GM12878 (cell line): ENCODE results near the gene CACFD1. TPM values are rescaled to one million over a fixed set of nuclear protein-coding genes. Genes with fewer than 3 reads are reported as not detected.

Experiments used
- ATAC-seq: fragments of 200-7000 bp; cut with Tn5 transposase; 3 replicates; pipeline ENCODE4 v1.9.1; 2020; ENCODE audit warnings: mild to moderate bottlenecking, moderate library complexity
- BruUV-seq: library from RNA; stranded (reverse); fragments of 400-500 nt; replicated peaks from 2 replicates; lab custom pipeline; 2021; lab: Mats Ljungman, UMichigan
- CTCF ChIA-PET: fragments of 300-600 bp; sonication (Branson Sonifier 250); formaldehyde crosslinking; extraction: SDS; loops from one replicate; lab custom pipeline; 2021; ENCODE audit warnings: inconsistent platforms; lab: Yijun Ruan, JAX
- POLR2A ChIA-PET: fragments of 350-600 bp; formaldehyde crosslinking; extraction: SDS; loops from one replicate; lab custom pipeline; 2021; ENCODE audit warnings: inconsistent platforms; lab: Charles Lee
- RAD21 ChIA-PET: fragments of 300-600 bp; sonication (Branson Sonifier 250); formaldehyde crosslinking; loops from one replicate; lab custom pipeline; 2023; ENCODE audit warnings: antibody characterized with exemption; ENCODE audit not compliant: unreplicated experiment; lab: Charles Lee
- SMC1A ChIA-PET: fragments of 300-600 bp; sonication (Branson Sonifier 250); formaldehyde crosslinking; loops from one replicate; lab custom pipeline; 2023; ENCODE audit not compliant: unreplicated experiment, uncharacterized antibody; lab: Charles Lee
- DNase-seq: peaks from one replicate; pipeline ENCODE4 v3.0.0-alpha.2; 2011; ENCODE audit warnings: low read depth, low spot score
- FAIRE-seq: peaks from 3 replicates; lab custom pipeline; 2011; peaks lifted over from hg19 to GRCh38; lab: Jason Lieb, UNC
- H2AFZ ChIP-seq: 2 replicates; pipeline ENCODE4 v1.6.0; 2011; ENCODE audit warnings: low read depth, low read length, control low read depth; ENCODE audit not compliant: control insufficient read depth
- H3K27ac ChIP-seq: 2 replicates; pipeline ENCODE4 v1.5.1; 2011; ENCODE audit warnings: control low read depth; ENCODE audit not compliant: control insufficient read depth, insufficient read depth
- H3K27me3 ChIP-seq, 2 experiments: replicated peaks in 1 of 2; 2 replicates each; pipeline versions ENCODE4 v1.6.0 to v1.6.1; 2011; ENCODE audit warnings: low read length in 1 of 2; ENCODE audit not compliant: control insufficient read depth in 2 of 2, insufficient read depth in 2 of 2
- H3K36me3 ChIP-seq, 2 experiments: 2 replicates each; pipeline ENCODE4 v1.5.1; 2011; ENCODE audit warnings: low read length in 1 of 2; ENCODE audit not compliant: control insufficient read depth in 2 of 2, insufficient read depth in 2 of 2
- H3K4me1 ChIP-seq: 2 replicates; pipeline ENCODE4 v1.6.1; 2011; ENCODE audit warnings: mild to moderate bottlenecking, low read length, moderate library complexity, mixed read lengths; ENCODE audit not compliant: control insufficient read depth, insufficient read depth
- H3K4me2 ChIP-seq: 2 replicates; pipeline ENCODE4 v1.6.0; 2011; ENCODE audit warnings: control low read depth; ENCODE audit not compliant: control insufficient read depth, insufficient read depth
- H3K4me3 ChIP-seq: fragments of 200-600 bp; sonication (generic); 2 replicates; pipeline ENCODE4 v1.5.1; 2016
- H3K79me2 ChIP-seq: 2 replicates; pipeline ENCODE4 v1.6.0; 2011; ENCODE audit warnings: low read length; ENCODE audit not compliant: control insufficient read depth, insufficient read depth
- H3K9ac ChIP-seq: 2 replicates; pipeline ENCODE4 v1.8.0; 2011; ENCODE audit warnings: low read length, control low read depth, mixed read lengths; ENCODE audit not compliant: control insufficient read depth, insufficient read depth
- H3K9me3 ChIP-seq: replicated peaks from 3 replicates; pipeline ENCODE4 v1.5.1; 2011; ENCODE audit warnings: mild to moderate bottlenecking, low read length; ENCODE audit not compliant: control insufficient read depth, insufficient read depth
- H4K20me1 ChIP-seq: 2 replicates; pipeline ENCODE4 v1.6.0; 2011; ENCODE audit not compliant: control insufficient read depth, insufficient read depth
- WGBS: methylation state at CpG from one replicate; pipeline ENCODE4 v1.1.6; 2016; ENCODE audit warnings: low lambda C conversion rate; ENCODE audit not compliant: insufficient replicate concordance, insufficient coverage; ENCODE audit errors: missing lambda C conversion rate; 5-methylcytosine and 5-hydroxymethylcytosine counted together
- in situ Hi-C: fragments of 300-500 bp; cut with MboI; formaldehyde crosslinking; loops from 9 replicates; pipeline ENCODE4 v1.14.3; 2018; ENCODE audit warnings: mixed read lengths
- intact Hi-C: fragments of 100-400 bp; cut with micrococcal nuclease; formaldehyde crosslinking; loops from one replicate; pipeline ENCODE4 v1.14.2; 2022; ENCODE audit not compliant: unreplicated experiment
- polyA plus RNA-seq, 11 experiments: library from polyadenylated mRNA; depleted of rRNA in 4 of 11; unstranded in 6 of 11; stranded (reverse) in 5 of 11; fragments of >200 nt; fragmentation: Nextera tagmentation in 4 of 11; fragmentation: Illumina TruSeq in 1 of 11; extraction: Ambion mirVana in 4 of 11; extraction: Trizol in 1 of 11; gene quantifications; 1 replicate in 1 of 11; 2 replicates in 10 of 11; pipeline versions ENCODE4 v1.2.1 to v1.2.3, GENCODE V29; 2011 to 2016; ENCODE audit warnings: inconsistent platforms in 2 of 11, missing spikeins in 2 of 11, low read depth in 1 of 11
- total RNA-seq, 4 experiments: library from RNA; depleted of rRNA in 3 of 4; stranded (reverse); fragments of >200 nt in 3 of 4; fragmentation: Illumina TruSeq in 1 of 4; extraction: Trizol in 1 of 4; gene quantifications; 2 replicates each; pipeline versions ENCODE4 v1.2.1 to v1.2.3, GENCODE V29; 2013 to 2021
- TF ChIP-seq, protein P1 (sequence below): fragments of 450-650 bp; IDR thresholded peaks from 2 replicates; pipeline ENCODE4 v1.6.1; 2014; ENCODE audit warnings: mild to moderate bottlenecking

Gene CACFD1
- total and polyA plus RNA-seq, 10 of the 15 experiments (the other 5 are each of a cell fraction or from before 2014, with no cell fraction given), result 0.09 to 5.8 (median 1.4) TPM; not detected in 1

DNA sequence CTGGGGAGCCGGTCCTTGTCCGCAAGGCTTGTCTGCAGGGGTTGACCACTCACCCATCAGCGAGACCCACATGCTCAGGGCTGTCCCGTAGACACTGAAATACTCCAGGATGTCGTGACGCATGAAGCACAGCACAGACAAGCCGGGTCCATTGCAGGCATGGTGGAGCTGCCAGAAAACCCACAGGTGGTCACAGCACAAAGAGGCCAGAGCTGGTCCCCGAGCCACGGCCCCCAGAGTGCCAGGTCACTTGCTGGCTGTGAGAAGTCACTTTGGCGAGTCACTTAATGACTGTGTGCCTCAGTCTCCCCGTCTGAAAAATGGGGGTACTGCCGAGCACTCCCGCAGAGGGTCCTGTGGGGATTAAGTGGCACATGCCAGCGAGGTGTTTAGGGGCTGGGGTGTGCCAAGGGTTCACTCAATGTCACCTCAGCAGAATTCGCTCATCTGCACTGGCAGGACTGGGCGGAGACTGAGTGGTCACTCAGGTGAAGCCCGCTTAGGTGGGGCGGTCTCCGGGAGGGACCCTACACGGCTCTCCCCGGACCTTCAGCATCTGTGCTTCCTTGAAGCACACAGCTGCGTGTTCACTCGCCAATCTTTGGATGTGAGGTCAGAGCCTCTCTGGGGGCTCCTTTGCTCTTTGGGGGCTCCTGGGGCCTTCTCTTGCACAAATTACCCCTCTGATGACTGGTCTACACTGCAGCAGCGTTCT, 60.5 kb downstream of the CACFD1 start:
- ChIA-PET CTCF (no interaction called here), POLR2A (no interaction called here), SMC1A (no interaction called here), RAD21 (no interaction called here)
- Histone ChIP-seq H3K27me3 (peaks cover 0 to 4% of the 10 kb centered on the region in 2 experiments; a peak in 3 of 4 replicates), H3K36me3 (no peaks in the 10 kb centered on the region), H3K4me1 (no peaks in the 10 kb centered on the region), H2AFZ (no peak overlapping the region), H3K79me2 (no peaks in the 10 kb centered on the region), H3K4me2 (no peak overlapping the region), H3K27ac (no peak overlapping the region), H3K9ac (no peak overlapping the region), H3K4me3 (no peak overlapping the region), H4K20me1 (no peaks in the 10 kb centered on the region), H3K9me3 (no peaks in the 10 kb centered on the region)
- no TSS peak for BruUV-seq
- DNase-seq (no peak), FAIRE-seq (no peak), ATAC-seq (no peak)
- intact Hi-C loops, result no loop called here
- WGBS, result 34% methylated on average over 24 of the region's 24 CpGs
- TF ChIP-seq, protein P1, sequence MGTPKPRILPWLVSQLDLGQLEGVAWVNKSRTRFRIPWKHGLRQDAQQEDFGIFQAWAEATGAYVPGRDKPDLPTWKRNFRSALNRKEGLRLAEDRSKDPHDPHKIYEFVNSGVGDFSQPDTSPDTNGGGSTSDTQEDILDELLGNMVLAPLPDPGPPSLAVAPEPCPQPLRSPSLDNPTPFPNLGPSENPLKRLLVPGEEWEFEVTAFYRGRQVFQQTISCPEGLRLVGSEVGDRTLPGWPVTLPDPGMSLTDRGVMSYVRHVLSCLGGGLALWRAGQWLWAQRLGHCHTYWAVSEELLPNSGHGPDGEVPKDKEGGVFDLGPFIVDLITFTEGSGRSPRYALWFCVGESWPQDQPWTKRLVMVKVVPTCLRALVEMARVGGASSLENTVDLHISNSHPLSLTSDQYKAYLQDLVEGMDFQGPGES, result no peak
- in situ Hi-C loops, result no loop called here

Other genes with a start within 250 kb of the CACFD1 start
Only the 7 nearest of the 15 such genes appear.
- 119 and 120 TPM in 2 replicates for gene SURF4, start 83.9 kb upstream of the CACFD1 start, total RNA-seq (2014; rRNA removed)
- gene SURF4, start 83.9 kb upstream of the CACFD1 start, total RNA-seq (2014; rRNA removed; fragmentation: Illumina TruSeq; extraction: Trizol), result 60.4 and 70.0 TPM in 2 replicates
- 95.3 and 107 TPM in 2 replicates for gene SURF4, start 83.9 kb upstream of the CACFD1 start, total RNA-seq (2021)
- gene SURF4, start 83.9 kb upstream of the CACFD1 start, polyA plus RNA-seq (2011; rRNA removed), result 67.3 and 74.8 TPM in 2 replicates
- 61.0 and 73.5 TPM in 2 replicates for gene SURF4, start 83.9 kb upstream of the CACFD1 start, polyA plus RNA-seq (2014; fragmentation: Illumina TruSeq; extraction: Trizol)
- gene SURF4, start 83.9 kb upstream of the CACFD1 start, polyA plus RNA-seq (2014; fragmentation: Nextera tagmentation; extraction: Ambion mirVana), result 10 to 100 TPM in 1 of 2 experiments, 1 to 10 TPM in 1; 6.4 to 12.6 TPM
- gene SURF4, start 83.9 kb upstream of the CACFD1 start, polyA plus RNA-seq (2014; rRNA removed), result 82.6 and 83.9 TPM in 2 replicates
- 100 to 1,000 TPM; 121 to 134 TPM for gene SURF4, start 83.9 kb upstream of the CACFD1 start, polyA plus RNA-seq (2016; fragmentation: Nextera tagmentation; extraction: Ambion mirVana)
- 0.40 and 0.44 TPM in 2 replicates for gene STKLD1, start 83.6 kb upstream of the CACFD1 start, total RNA-seq (2014; rRNA removed)
- 0.23 TPM in 1 of 2 replicates, not detected in the other for gene STKLD1, start 83.6 kb upstream of the CACFD1 start, total RNA-seq (2014; rRNA removed; fragmentation: Illumina TruSeq; extraction: Trizol)
- gene STKLD1, start 83.6 kb upstream of the CACFD1 start, total RNA-seq (2021), result 0.35 TPM in 1 of 2 replicates, not detected in the other
- 0.34 and 0.48 TPM in 2 replicates for gene STKLD1, start 83.6 kb upstream of the CACFD1 start, polyA plus RNA-seq (2011; rRNA removed)
- gene STKLD1, start 83.6 kb upstream of the CACFD1 start, polyA plus RNA-seq (2014; fragmentation: Illumina TruSeq; extraction: Trizol), result 0.40 TPM in 1 of 2 replicates, not detected in the other
- gene STKLD1, start 83.6 kb upstream of the CACFD1 start, polyA plus RNA-seq (2014; fragmentation: Nextera tagmentation; extraction: Ambion mirVana), result under 1 TPM in 1 of 2 experiments, not detected in 1; 0.24 TPM
- 0.37 TPM in 1 of 2 replicates, not detected in the other for gene STKLD1, start 83.6 kb upstream of the CACFD1 start, polyA plus RNA-seq (2014; rRNA removed)
- gene STKLD1, start 83.6 kb upstream of the CACFD1 start, polyA plus RNA-seq (2016; fragmentation: Nextera tagmentation; extraction: Ambion mirVana), result under 1 TPM; 0.07 to 0.13 TPM
- gene REXO4, start 42.0 kb upstream of the CACFD1 start, total RNA-seq (2014; rRNA removed), result 31.5 and 33.3 TPM in 2 replicates
- 16.5 and 20.9 TPM in 2 replicates for gene REXO4, start 42.0 kb upstream of the CACFD1 start, total RNA-seq (2014; rRNA removed; fragmentation: Illumina TruSeq; extraction: Trizol)
- gene REXO4, start 42.0 kb upstream of the CACFD1 start, total RNA-seq (2021), result 42.1 and 43.9 TPM in 2 replicates
- 23.8 and 27.7 TPM in 2 replicates for gene REXO4, start 42.0 kb upstream of the CACFD1 start, polyA plus RNA-seq (2011; rRNA removed)
- 16.4 and 24.8 TPM in 2 replicates for gene REXO4, start 42.0 kb upstream of the CACFD1 start, polyA plus RNA-seq (2014; fragmentation: Illumina TruSeq; extraction: Trizol)
- gene REXO4, start 42.0 kb upstream of the CACFD1 start, polyA plus RNA-seq (2014; fragmentation: Nextera tagmentation; extraction: Ambion mirVana), result 1 to 10 TPM; 2.7 to 8.4 TPM
- gene REXO4, start 42.0 kb upstream of the CACFD1 start, polyA plus RNA-seq (2014; rRNA removed), result 37.9 and 39.6 TPM in 2 replicates
- 10 to 100 TPM; 34.0 to 38.9 TPM for gene REXO4, start 42.0 kb upstream of the CACFD1 start, polyA plus RNA-seq (2016; fragmentation: Nextera tagmentation; extraction: Ambion mirVana)
- gene ADAMTS13, start 37.6 kb upstream of the CACFD1 start, total RNA-seq (2014; rRNA removed), result 0.28 and 0.33 TPM in 2 replicates
- 0.18 and 0.28 TPM in 2 replicates for gene ADAMTS13, start 37.6 kb upstream of the CACFD1 start, total RNA-seq (2014; rRNA removed; fragmentation: Illumina TruSeq; extraction: Trizol)
- 1.2 and 2.0 TPM in 2 replicates for gene ADAMTS13, start 37.6 kb upstream of the CACFD1 start, total RNA-seq (2021)
- gene ADAMTS13, start 37.6 kb upstream of the CACFD1 start, polyA plus RNA-seq (2011; rRNA removed), result 0.82 and 1.7 TPM in 2 replicates
- 0.22 and 0.28 TPM in 2 replicates for gene ADAMTS13, start 37.6 kb upstream of the CACFD1 start, polyA plus RNA-seq (2014; fragmentation: Illumina TruSeq; extraction: Trizol)
- gene ADAMTS13, start 37.6 kb upstream of the CACFD1 start, polyA plus RNA-seq (2014; fragmentation: Nextera tagmentation; extraction: Ambion mirVana), result under 1 TPM; 0.08 to 0.15 TPM
- gene ADAMTS13, start 37.6 kb upstream of the CACFD1 start, polyA plus RNA-seq (2014; rRNA removed), result 1.2 and 2.4 TPM in 2 replicates
- gene ADAMTS13, start 37.6 kb upstream of the CACFD1 start, polyA plus RNA-seq (2016; fragmentation: Nextera tagmentation; extraction: Ambion mirVana), result under 1 TPM; 0.28 to 0.37 TPM
- 30.4 and 32.4 TPM in 2 replicates for gene SLC2A6, start 19.1 kb downstream of the CACFD1 start, total RNA-seq (2014; rRNA removed)
- 8.3 and 9.4 TPM in 2 replicates for gene SLC2A6, start 19.1 kb downstream of the CACFD1 start, total RNA-seq (2014; rRNA removed; fragmentation: Illumina TruSeq; extraction: Trizol)
- 34.1 and 36.4 TPM in 2 replicates for gene SLC2A6, start 19.1 kb downstream of the CACFD1 start, total RNA-seq (2021)
- gene SLC2A6, start 19.1 kb downstream of the CACFD1 start, polyA plus RNA-seq (2011; rRNA removed), result 4.3 and 11.7 TPM in 2 replicates
- gene SLC2A6, start 19.1 kb downstream of the CACFD1 start, polyA plus RNA-seq (2014; fragmentation: Illumina TruSeq; extraction: Trizol), result 4.3 and 6.6 TPM in 2 replicates
- gene SLC2A6, start 19.1 kb downstream of the CACFD1 start, polyA plus RNA-seq (2014; fragmentation: Nextera tagmentation; extraction: Ambion mirVana), result 1 to 10 TPM; 1.1 to 6.1 TPM
- 37.9 and 44.7 TPM in 2 replicates for gene SLC2A6, start 19.1 kb downstream of the CACFD1 start, polyA plus RNA-seq (2014; rRNA removed)
- gene SLC2A6, start 19.1 kb downstream of the CACFD1 start, polyA plus RNA-seq (2016; fragmentation: Nextera tagmentation; extraction: Ambion mirVana), result 10 to 100 TPM; 24.8 to 28.0 TPM
- not detected in 2 replicates for gene MYMK, start 65.0 kb downstream of the CACFD1 start, total RNA-seq (2014; rRNA removed)
- gene MYMK, start 65.0 kb downstream of the CACFD1 start, total RNA-seq (2014; rRNA removed; fragmentation: Illumina TruSeq; extraction: Trizol), result not detected in 2 replicates
- not detected in 2 replicates for gene MYMK, start 65.0 kb downstream of the CACFD1 start, total RNA-seq (2021)
- not detected in 2 replicates for gene MYMK, start 65.0 kb downstream of the CACFD1 start, polyA plus RNA-seq (2011; rRNA removed)
- not detected in 2 replicates for gene MYMK, start 65.0 kb downstream of the CACFD1 start, polyA plus RNA-seq (2014; fragmentation: Illumina TruSeq; extraction: Trizol)
- not detected for gene MYMK, start 65.0 kb downstream of the CACFD1 start, polyA plus RNA-seq (2014; fragmentation: Nextera tagmentation; extraction: Ambion mirVana)
- gene MYMK, start 65.0 kb downstream of the CACFD1 start, polyA plus RNA-seq (2014; rRNA removed), result not detected in 2 replicates
- gene MYMK, start 65.0 kb downstream of the CACFD1 start, polyA plus RNA-seq (2016; fragmentation: Nextera tagmentation; extraction: Ambion mirVana), result not detected
- gene ADAMTSL2, start 74.7 kb downstream of the CACFD1 start, total RNA-seq (2014; rRNA removed), result not detected in 2 replicates
- gene ADAMTSL2, start 74.7 kb downstream of the CACFD1 start, total RNA-seq (2014; rRNA removed; fragmentation: Illumina TruSeq; extraction: Trizol), result not detected in 2 replicates
- 0.05 TPM in 1 of 2 replicates, not detected in the other for gene ADAMTSL2, start 74.7 kb downstream of the CACFD1 start, total RNA-seq (2021)
- 0.07 TPM in 1 of 2 replicates, not detected in the other for gene ADAMTSL2, start 74.7 kb downstream of the CACFD1 start, polyA plus RNA-seq (2011; rRNA removed)
- not detected in 2 replicates for gene ADAMTSL2, start 74.7 kb downstream of the CACFD1 start, polyA plus RNA-seq (2014; fragmentation: Illumina TruSeq; extraction: Trizol)
- gene ADAMTSL2, start 74.7 kb downstream of the CACFD1 start, polyA plus RNA-seq (2014; fragmentation: Nextera tagmentation; extraction: Ambion mirVana), result not detected
- 0.04 TPM in 1 of 2 replicates, not detected in the other for gene ADAMTSL2, start 74.7 kb downstream of the CACFD1 start, polyA plus RNA-seq (2014; rRNA removed)
- gene ADAMTSL2, start 74.7 kb downstream of the CACFD1 start, polyA plus RNA-seq (2016; fragmentation: Nextera tagmentation; extraction: Ambion mirVana), result not detected